Glomerular visceral epithelial cell (primary cell): Measurements from ENCODE around the gene LIPC.

Experiments used
- DNase-seq: peaks from one replicate; pipeline ENCODE4 v3.0.0-alpha.2; 2016; ENCODE audit errors: extremely low spot score

Gene LIPC

GRCh38 chr15:58538225-58538727 lies 106.5 kb downstream of the LIPC start:
- DNase-seq = no peak

GRCh38 chr15:58538901-58539300 lies 107.1 kb downstream of the LIPC start:
- no peak for DNase-seq

- no peak for DNase-seq
These were observed 107.8 kb downstream of the LIPC start for GRCh38 chr15:58539548-58539947.

GRCh38 chr15:58541410-58542087 lies 109.8 kb downstream of the LIPC start:
- no peak for DNase-seq

GRCh38 chr15:58543664-58544335 lies 112.0 kb downstream of the LIPC start:
- no peak for DNase-seq

GRCh38 chr15:58544756-58545155 lies 113.0 kb downstream of the LIPC start:
- no peak for DNase-seq

GRCh38 chr15:58545307-58546065 lies 113.7 kb downstream of the LIPC start:
- peak; percentile 63 for DNase-seq

GRCh38 chr15:58546066-58546591 lies 114.3 kb downstream of the LIPC start:
- DNase-seq = peak; percentile 63

- DNase-seq = peak; percentile 97
These were observed 115.1 kb downstream of the LIPC start for GRCh38 chr15:58546635-58547627.

- no peak for DNase-seq
These were observed 116.0 kb downstream of the LIPC start for GRCh38 chr15:58547628-58548307.

GRCh38 chr15:58548308-58549012 lies 116.7 kb downstream of the LIPC start:
- DNase-seq = no peak

- DNase-seq = no peak
These were observed 117.4 kb downstream of the LIPC start for GRCh38 chr15:58549013-58549784.

- DNase-seq = no peak
These were observed 117.9 kb downstream of the LIPC start for GRCh38 chr15:58549785-58550074.

- DNase-seq = peak; percentile 49
These were observed 119.4 kb downstream of the LIPC start for GRCh38 chr15:58551084-58551763.

- peak; percentile 72 for DNase-seq
These were observed 120.1 kb downstream of the LIPC start for GRCh38 chr15:58551764-58552504.

- DNase-seq = no peak
These were observed 120.9 kb downstream of the LIPC start for GRCh38 chr15:58552505-58553364.

GRCh38 chr15:58553365-58553918 lies 121.7 kb downstream of the LIPC start:
- DNase-seq = no peak
